GM19193 (cell line): ENCODE data around the gene AMOT.

Experiments
- POLR2A ChIP-seq: IDR thresholded peaks from 4 replicates; pipeline ENCODE4 v1.6.1; 2011; ENCODE audit not compliant: insufficient read depth, insufficient read length; ENCODE audit errors: extremely low read depth

The AMOT gene

GRCh38 chrX:112844250-112844649 lies 3.6 kb upstream of the AMOT start:
- no peak for TF ChIP-seq POLR2A

GRCh38 chrX:112841820-112842157 lies 1.2 kb upstream of the AMOT start:
- no peak for TF ChIP-seq POLR2A

GRCh38 chrX:112841114-112841819 lies 636 bp upstream of the AMOT start:
- no peak for TF ChIP-seq POLR2A

GRCh38 chrX:112839856-112840255 lies 775 bp downstream of the AMOT start:
- TF ChIP-seq POLR2A: no peak

- TF ChIP-seq POLR2A: no peak
Observed at GRCh38 chrX:112837531-112837930, 3.1 kb downstream of the AMOT start.

GRCh38 chrX:112835019-112835418 lies 5.6 kb downstream of the AMOT start:
- TF ChIP-seq POLR2A: no peak

GRCh38 chrX:112834031-112834845 lies 6.4 kb downstream of the AMOT start:
- TF ChIP-seq POLR2A: no peak

GRCh38 chrX:112832481-112833095 lies 8.0 kb downstream of the AMOT start:
- no peak for TF ChIP-seq POLR2A

- TF ChIP-seq POLR2A: no peak
Observed at GRCh38 chrX:112830540-112830939, 10.1 kb downstream of the AMOT start.

- no peak for TF ChIP-seq POLR2A
Observed at GRCh38 chrX:112827292-112827903, 13.2 kb downstream of the AMOT start.

GRCh38 chrX:112826023-112826422 lies 14.6 kb downstream of the AMOT start:
- TF ChIP-seq POLR2A: no peak

- no peak for TF ChIP-seq POLR2A
Observed at GRCh38 chrX:112822892-112823291, 17.7 kb downstream of the AMOT start.

GRCh38 chrX:112820364-112821268 lies 20.0 kb downstream of the AMOT start:
- TF ChIP-seq POLR2A: no peak

- TF ChIP-seq POLR2A: no peak
Observed at GRCh38 chrX:112819813-112820212, 20.8 kb downstream of the AMOT start.
